Endothelial cell (in vitro differentiated cells): ENCODE measurements around the gene CDRT4. TPM values are rescaled to one million over a fixed set of nuclear protein-coding genes. Genes with fewer than 3 reads are reported as not detected.
"Not testable (repeated sequence)": the region's sequence is repeated elsewhere in the genome, so short reads cannot be mapped to it uniquely, and the experiment has no call there.

Experiments used
- DNase-seq: peaks from one replicate; pipeline ENCODE4 v3.0.0; 2021; ENCODE audit warnings: low spot score
- H3K27ac Mint-ChIP-seq: one replicate; pipeline ENCODE4 v1.8.0; 2021; ENCODE audit warnings: mixed read lengths, inconsistent platforms; ENCODE audit not compliant: unreplicated experiment
- H3K27me3 Mint-ChIP-seq: one replicate; pipeline ENCODE4 v1.8.0; 2021; ENCODE audit warnings: mild to moderate bottlenecking, moderate library complexity, mixed read lengths, inconsistent platforms; ENCODE audit not compliant: unreplicated experiment
- H3K36me3 Mint-ChIP-seq: one replicate; pipeline ENCODE4 v1.8.0; 2021; ENCODE audit warnings: mild to moderate bottlenecking, low read depth, mixed read lengths, inconsistent platforms; ENCODE audit not compliant: unreplicated experiment
- H3K4me1 Mint-ChIP-seq: one replicate; pipeline ENCODE4 v1.8.0; 2021; ENCODE audit warnings: mild to moderate bottlenecking, mixed read lengths, inconsistent platforms; ENCODE audit not compliant: unreplicated experiment
- H3K4me3 Mint-ChIP-seq: one replicate; pipeline ENCODE4 v1.8.0; 2021; ENCODE audit warnings: mild to moderate bottlenecking, mixed read lengths, inconsistent platforms; ENCODE audit not compliant: unreplicated experiment
- H3K9me3 Mint-ChIP-seq: one replicate; pipeline ENCODE4 v1.8.0; 2021; ENCODE audit warnings: mixed read lengths, inconsistent platforms; ENCODE audit not compliant: unreplicated experiment
- total RNA-seq: library from RNA; stranded (reverse); fragmentation: NEBNext Ultra II Directional; extraction: Animal tissue kit (Norgen Biotek cat#: 25700); gene quantifications from one replicate; pipeline ENCODE4 v1.2.1, GENCODE V29; 2021; ENCODE audit not compliant: unreplicated experiment
- TF ChIP-seq, protein P1 (sequence below): fragments of 200-600 bp; sonication (generic); IDR thresholded peaks from one replicate; pipeline ENCODE4 v1.5.0; 2021; ENCODE audit warnings: antibody characterized with exemption; ENCODE audit not compliant: unreplicated experiment

CDRT4 gene
- total RNA-seq, 1 donor from 2014 or later: 11.7 TPM

DNA sequence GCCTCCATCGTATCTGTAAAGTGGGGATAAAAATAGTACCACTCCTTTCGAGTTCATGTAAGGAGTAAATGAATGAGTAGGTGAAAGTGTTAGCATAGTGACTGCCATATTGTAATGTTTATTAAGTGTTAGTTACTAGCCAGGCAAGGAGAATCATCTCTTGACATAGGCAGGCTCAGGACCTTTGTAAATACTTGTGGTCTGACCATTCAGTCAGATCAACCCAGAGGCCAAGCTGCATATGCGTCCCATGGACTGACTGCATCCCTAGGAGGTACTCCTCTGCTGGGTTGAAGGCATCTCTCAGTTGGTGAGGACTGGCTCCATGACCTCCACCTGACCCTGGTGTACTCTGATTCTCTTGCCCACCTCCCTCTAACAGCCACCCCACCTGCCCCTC is 40.5 kb upstream of the CDRT4 start:
- peak overlapping the region; percentile 44 for H3K4me3 Mint-ChIP-seq
- no peak for DNase-seq
- H3K4me1 Mint-ChIP-seq: peaks cover 14% of the 10 kb centered on the region
- TF ChIP-seq, protein P1, sequence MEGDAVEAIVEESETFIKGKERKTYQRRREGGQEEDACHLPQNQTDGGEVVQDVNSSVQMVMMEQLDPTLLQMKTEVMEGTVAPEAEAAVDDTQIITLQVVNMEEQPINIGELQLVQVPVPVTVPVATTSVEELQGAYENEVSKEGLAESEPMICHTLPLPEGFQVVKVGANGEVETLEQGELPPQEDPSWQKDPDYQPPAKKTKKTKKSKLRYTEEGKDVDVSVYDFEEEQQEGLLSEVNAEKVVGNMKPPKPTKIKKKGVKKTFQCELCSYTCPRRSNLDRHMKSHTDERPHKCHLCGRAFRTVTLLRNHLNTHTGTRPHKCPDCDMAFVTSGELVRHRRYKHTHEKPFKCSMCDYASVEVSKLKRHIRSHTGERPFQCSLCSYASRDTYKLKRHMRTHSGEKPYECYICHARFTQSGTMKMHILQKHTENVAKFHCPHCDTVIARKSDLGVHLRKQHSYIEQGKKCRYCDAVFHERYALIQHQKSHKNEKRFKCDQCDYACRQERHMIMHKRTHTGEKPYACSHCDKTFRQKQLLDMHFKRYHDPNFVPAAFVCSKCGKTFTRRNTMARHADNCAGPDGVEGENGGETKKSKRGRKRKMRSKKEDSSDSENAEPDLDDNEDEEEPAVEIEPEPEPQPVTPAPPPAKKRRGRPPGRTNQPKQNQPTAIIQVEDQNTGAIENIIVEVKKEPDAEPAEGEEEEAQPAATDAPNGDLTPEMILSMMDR: no peak
- H3K9me3 Mint-ChIP-seq: no peaks in the 10 kb centered on the region
- H3K27me3 Mint-ChIP-seq: peaks cover 5% of the 10 kb centered on the region
- H3K36me3 Mint-ChIP-seq: peaks cover 21% of the 10 kb centered on the region
- no peak overlapping the region for H3K27ac Mint-ChIP-seq

DNA sequence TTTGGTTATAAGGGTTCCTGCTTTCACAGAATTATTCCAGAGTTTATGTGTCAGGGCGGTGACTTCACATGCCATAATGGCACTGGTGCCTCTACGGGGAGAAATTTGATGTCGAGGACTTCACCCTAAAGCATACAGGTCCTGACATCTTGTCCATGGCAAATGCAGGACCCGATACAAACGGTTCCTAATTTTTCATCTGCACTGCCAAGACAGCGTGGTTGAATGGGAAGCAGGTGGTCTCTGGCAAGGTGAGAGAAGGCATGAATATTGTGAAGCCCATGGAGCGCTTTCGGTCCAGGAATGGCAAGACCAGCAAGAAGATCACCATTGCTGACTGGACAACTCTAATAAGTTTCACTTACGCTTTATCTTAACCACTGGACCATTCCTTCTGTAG is 39.6 kb upstream of the CDRT4 start:
- peaks cover 5% of the 10 kb centered on the region for H3K27me3 Mint-ChIP-seq
- H3K36me3 Mint-ChIP-seq: peaks cover 21% of the 10 kb centered on the region
- no peak for DNase-seq
- H3K9me3 Mint-ChIP-seq: no peaks in the 10 kb centered on the region
- peaks cover 21% of the 10 kb centered on the region for H3K4me1 Mint-ChIP-seq
- TF ChIP-seq, protein P1: no peak
- H3K4me3 Mint-ChIP-seq: peak overlapping the region; percentile 25
- no peak overlapping the region for H3K27ac Mint-ChIP-seq

DNA sequence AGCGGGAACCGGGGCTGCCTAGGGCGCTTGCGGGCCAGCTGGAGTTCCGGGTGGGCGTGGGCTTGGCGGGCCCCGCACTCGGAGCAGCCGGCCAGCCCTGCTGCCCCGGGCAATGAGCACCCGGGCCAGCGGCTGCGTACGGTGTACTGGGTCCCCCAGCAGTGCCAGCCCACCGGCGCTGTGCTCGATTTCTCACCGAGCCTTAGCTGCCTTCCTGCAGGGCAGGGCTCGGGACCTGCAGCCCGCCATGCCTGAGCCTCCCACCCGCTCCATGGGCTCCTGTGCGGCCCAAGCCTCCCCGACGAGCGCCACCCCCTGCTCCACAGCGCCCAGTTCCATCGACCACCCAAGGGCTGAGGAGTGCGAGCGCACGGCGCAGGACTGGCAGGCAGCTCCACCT is 38.3 kb upstream of the CDRT4 start:
- not testable (repeated sequence) for DNase-seq, H3K9me3 Mint-ChIP-seq, H3K27me3 Mint-ChIP-seq, H3K27ac Mint-ChIP-seq, H3K4me3 Mint-ChIP-seq
- peaks cover 31% of the 10 kb centered on the region for H3K4me1 Mint-ChIP-seq
- peaks cover 21% of the 10 kb centered on the region for H3K36me3 Mint-ChIP-seq

DNA sequence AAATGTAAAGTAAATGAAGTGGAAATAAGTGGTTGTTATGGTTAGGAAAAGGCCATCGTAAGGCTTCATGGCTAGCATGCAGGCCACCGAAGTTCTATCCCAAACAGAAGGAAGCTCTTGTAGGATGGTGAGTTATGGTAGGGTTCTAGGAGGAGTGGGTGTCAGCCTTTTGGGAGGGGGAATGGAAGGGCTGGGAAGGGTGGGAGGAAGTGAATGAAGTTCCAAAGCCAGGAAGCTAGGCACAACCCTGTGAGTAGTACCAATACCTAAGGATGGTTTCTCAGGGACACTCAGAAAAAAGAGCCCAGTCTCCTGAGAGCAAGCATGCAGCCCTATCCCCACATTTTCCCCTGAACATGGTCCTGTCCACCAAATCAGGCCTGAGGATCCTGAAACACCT is 36.3 kb upstream of the CDRT4 start:
- Mint-ChIP-seq H3K27ac (no peak overlapping the region), H3K36me3 (peaks cover 31% of the 10 kb centered on the region)

DNA sequence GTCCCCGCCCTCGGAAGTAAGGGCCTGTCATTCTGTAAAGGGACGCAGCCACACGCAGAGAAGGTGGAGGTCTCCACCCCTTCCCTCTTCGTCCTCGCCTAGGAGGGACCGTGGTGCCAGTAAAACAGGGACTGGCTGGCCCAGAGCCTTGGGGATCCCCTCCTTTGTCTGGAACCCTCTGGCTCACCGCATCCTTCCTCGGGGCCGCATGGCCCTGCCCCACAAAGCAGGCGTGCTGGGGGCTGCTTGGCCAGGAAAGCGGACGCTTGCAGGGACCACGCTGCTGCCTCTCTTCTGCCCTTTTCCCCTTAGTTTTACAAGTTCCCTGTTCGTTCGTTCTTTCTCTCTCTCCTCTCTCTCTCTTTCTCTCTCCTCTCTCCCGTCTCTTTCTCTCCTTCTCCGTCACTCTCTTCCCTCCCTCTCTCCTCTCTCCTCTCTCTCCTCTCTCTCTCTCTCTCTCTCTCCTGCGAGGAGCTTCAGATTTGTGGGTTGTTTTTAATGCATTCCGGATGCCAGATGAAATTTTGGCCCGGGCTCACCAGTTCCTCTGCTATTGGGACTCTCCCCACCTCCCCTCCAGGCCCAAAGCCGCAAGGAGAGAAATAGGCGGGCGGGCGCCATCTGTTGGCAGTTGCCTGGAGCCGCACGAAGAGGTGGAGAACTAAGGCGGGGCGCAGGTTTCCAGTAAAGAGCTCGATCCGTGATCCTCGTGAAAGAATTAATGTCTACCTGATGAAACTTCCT is 35.1 kb upstream of the CDRT4 start:
- no peaks in the 10 kb centered on the region for H3K9me3 Mint-ChIP-seq
- TF ChIP-seq, protein P1: peak; percentile 69
- H3K27ac Mint-ChIP-seq: peak overlapping the region; percentile 81
- peak overlapping the region; percentile 44 for H3K4me3 Mint-ChIP-seq
- peak; percentile 92 for DNase-seq
- H3K27me3 Mint-ChIP-seq: peaks cover 16% of the 10 kb centered on the region
- peaks cover 25% of the 10 kb centered on the region for H3K36me3 Mint-ChIP-seq
- peaks cover 33% of the 10 kb centered on the region for H3K4me1 Mint-ChIP-seq

More for the DNA sequence above, 36.3 kb upstream of the CDRT4 start:
- no peak for DNase-seq
- TF ChIP-seq, protein P1: no peak
- peaks cover 31% of the 10 kb centered on the region for H3K4me1 Mint-ChIP-seq
- no peak overlapping the region for H3K4me3 Mint-ChIP-seq
- H3K27me3 Mint-ChIP-seq: peaks cover 12% of the 10 kb centered on the region
- no peaks in the 10 kb centered on the region for H3K9me3 Mint-ChIP-seq
